Tibial nerve (tissue), 4 donors: ENCODE data around the gene IL17RE. TPM values are rescaled to one million over a fixed set of nuclear protein-coding genes. Genes with fewer than 3 reads are reported as not detected.
"Not testable (repeated sequence)": the region's sequence is repeated elsewhere in the genome, so short reads cannot be mapped to it uniquely, and the experiment has no call there.

Experiments
- DNase-seq, 2 donors: peaks; one replicate each; pipeline ENCODE4 v3.0.0-alpha.2; 2019; ENCODE audit warnings: low spot score in 2 of 2
- H3K27ac ChIP-seq, 4 donors: fragments of 200-600 bp; sonication (generic) in 3 of 4; one replicate each; pipeline ENCODE4 v1.5.1; 2017 to 2019; ENCODE audit warnings: mild to moderate bottlenecking in 1 of 4
- H3K27me3 ChIP-seq, 2 donors: fragments of 200-600 bp; sonication (generic) in 1 of 2; one replicate each; pipeline versions ENCODE4 v1.5.1 to v1.6.0; 2017 to 2019
- H3K36me3 ChIP-seq, 3 donors: fragments of 200-600 bp; sonication (generic); one replicate each; pipeline ENCODE4 v1.5.1; 2018 to 2019
- H3K4me1 ChIP-seq, 4 donors: fragments of 200-600 bp; sonication (generic) in 3 of 4; one replicate each; pipeline ENCODE4 v1.5.1; 2017 to 2019
- H3K4me3 ChIP-seq, 4 donors: fragments of 200-600 bp; sonication (generic) in 3 of 4; one replicate each; pipeline ENCODE4 v1.5.1; 2017 to 2019; ENCODE audit warnings: mild to moderate bottlenecking in 1 of 4, moderate library complexity in 1 of 4
- H3K9me3 ChIP-seq, 4 donors: fragments of 200-600 bp; sonication (generic) in 3 of 4; one replicate each; pipeline ENCODE4 v1.5.1; 2017 to 2019
- CTCF ChIP-seq, 5 experiments: fragments of 200-600 bp in 3 of 5; fragments of 450-650 bp in 2 of 5; sonication (generic) in 3 of 5; IDR thresholded peaks; one replicate each; pipeline ENCODE4 v1.5.1; 2016 to 2019; ENCODE audit warnings: antibody characterized with exemption in 5 of 5, mild to moderate bottlenecking in 3 of 5, moderate library complexity in 2 of 5
- EP300 ChIP-seq, 2 donors: sonication (generic); formaldehyde crosslinking; IDR thresholded peaks; one replicate each; pipeline ENCODE4 v1.6.1; 2017; ENCODE audit warnings: antibody characterized with exemption in 2 of 2, mild to moderate bottlenecking in 1 of 2
- POLR2A ChIP-seq, 2 donors: fragments of 450-650 bp; IDR thresholded peaks; one replicate each; pipeline ENCODE4 v1.6.1; 2017; ENCODE audit warnings: antibody characterized with exemption in 2 of 2, mild to moderate bottlenecking in 2 of 2, moderate library complexity in 2 of 2
- WGBS, 2 donors: methylation state at CpG; one replicate each; pipeline ENCODE4 v1.1.5; 2018; 5-methylcytosine and 5-hydroxymethylcytosine counted together
- total RNA-seq, 4 donors: library from RNA; depleted of rRNA; stranded (reverse); fragments of >200 nt; gene quantifications; one replicate each; pipeline ENCODE4 v1.1.0, GENCODE V29; 2016

The IL17RE gene
- total RNA-seq, 4 donors from 2014 or later: 0.59 to 10.1 (median 5.6) TPM

GRCh38 chr3:9866639-9867038, 36.0 kb upstream of the IL17RE start:
- H3K27me3 ChIP-seq: no peaks in the 10 kb centered on the region
- DNase-seq: no peak
- H3K4me1 ChIP-seq: peaks cover 0 to 40% (median 8%) of the 10 kb centered on the region in 4 donors
- 88 to 93% methylated on average over 6 to 8 of the region's 8 CpGs for WGBS, 2 donors
- TF ChIP-seq POLR2A (IDR thresholded peaks at IDR 0.05) (no peak), CTCF (IDR thresholded peaks at IDR 0.05) (no peak), EP300 (IDR thresholded peaks at IDR 0.05) (no peak)
- no peak overlapping the region for H3K4me3 ChIP-seq
- H3K9me3 ChIP-seq: no peaks in the 10 kb centered on the region
- peak overlapping the region in 2 of 4 donors; percentile 88 to 89 for H3K27ac ChIP-seq
- no peaks in the 10 kb centered on the region for H3K36me3 ChIP-seq

GRCh38 chr3:9867106-9867505, 35.5 kb upstream of the IL17RE start:
- Histone ChIP-seq H3K27ac (peak overlapping the region in 2 of 4 donors; percentile 11 to 88), H3K9me3 (no peaks in the 10 kb centered on the region), H3K4me3 (no peak overlapping the region), H3K36me3 (no peaks in the 10 kb centered on the region), H3K27me3 (no peaks in the 10 kb centered on the region), H3K4me1 (peaks cover 0 to 36% (median 8%) of the 10 kb centered on the region in 4 donors)
- no peak for DNase-seq
- WGBS, 2 donors: 88 to 93% methylated on average over 12 of the region's 12 CpGs
- TF ChIP-seq EP300 (IDR thresholded peaks at IDR 0.05) (no peak), POLR2A (IDR thresholded peaks at IDR 0.05) (no peak), CTCF (IDR thresholded peaks at IDR 0.05) (no peak)

DNA sequence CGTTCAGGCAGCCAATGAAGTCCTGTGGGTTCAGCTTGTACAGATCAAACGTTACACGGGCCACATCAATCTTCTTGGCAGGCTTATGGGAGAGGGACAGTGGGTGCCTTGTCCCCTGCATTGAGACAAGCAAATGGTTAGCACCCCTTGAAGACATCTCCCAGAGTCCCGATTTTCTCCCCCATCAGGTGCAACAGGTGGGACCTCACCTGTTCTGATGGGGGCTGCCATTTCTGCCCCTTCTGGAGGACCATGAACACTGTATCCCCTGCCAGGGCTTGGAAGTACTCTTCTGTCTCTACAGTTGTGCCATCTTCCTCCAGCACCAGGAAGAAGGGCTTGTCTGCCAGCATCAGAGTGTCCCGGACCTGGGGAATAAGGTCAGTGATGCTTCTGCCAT, 32.7 kb upstream of the IL17RE start:
- no peak overlapping the region for H3K27ac ChIP-seq
- TF ChIP-seq POLR2A (IDR thresholded peaks at IDR 0.05) (no peak), CTCF (IDR thresholded peaks at IDR 0.05) (no peak), EP300 (IDR thresholded peaks at IDR 0.05) (no peak)
- 61 to 78% methylated on average over 4 to 5 of the region's 5 CpGs for whole genome bisulfite sequencing, 2 donors

GRCh38 chr3:9870978-9871377, 31.7 kb upstream of the IL17RE start:
- no peaks in the 10 kb centered on the region for H3K36me3 ChIP-seq
- peaks cover 0 to 5% (median 0%) of the 10 kb centered on the region in 4 donors for H3K4me1 ChIP-seq
- WGBS, 2 donors: 46 to 95% methylated on average over 1 of the region's 1 CpG
- TF ChIP-seq EP300 (IDR thresholded peaks at IDR 0.05): no peak
- TF ChIP-seq CTCF (IDR thresholded peaks at IDR 0.05): no peak
- TF ChIP-seq POLR2A (IDR thresholded peaks at IDR 0.05): no peak
- H3K27me3 ChIP-seq: no peaks in the 10 kb centered on the region
- no peaks in the 10 kb centered on the region for H3K9me3 ChIP-seq
- no peak overlapping the region for H3K27ac ChIP-seq
- H3K4me3 ChIP-seq: no peak overlapping the region
- DNase-seq: no peak

More for the DNA sequence above, 32.7 kb upstream of the IL17RE start:
- peaks cover 0 to 9% (median 2%) of the 10 kb centered on the region in 4 donors for H3K4me1 ChIP-seq
- H3K36me3 ChIP-seq: no peaks in the 10 kb centered on the region
- no peaks in the 10 kb centered on the region for H3K9me3 ChIP-seq
- H3K4me3 ChIP-seq: no peak overlapping the region
- DNase-seq: no peak
- H3K27me3 ChIP-seq: no peaks in the 10 kb centered on the region

DNA sequence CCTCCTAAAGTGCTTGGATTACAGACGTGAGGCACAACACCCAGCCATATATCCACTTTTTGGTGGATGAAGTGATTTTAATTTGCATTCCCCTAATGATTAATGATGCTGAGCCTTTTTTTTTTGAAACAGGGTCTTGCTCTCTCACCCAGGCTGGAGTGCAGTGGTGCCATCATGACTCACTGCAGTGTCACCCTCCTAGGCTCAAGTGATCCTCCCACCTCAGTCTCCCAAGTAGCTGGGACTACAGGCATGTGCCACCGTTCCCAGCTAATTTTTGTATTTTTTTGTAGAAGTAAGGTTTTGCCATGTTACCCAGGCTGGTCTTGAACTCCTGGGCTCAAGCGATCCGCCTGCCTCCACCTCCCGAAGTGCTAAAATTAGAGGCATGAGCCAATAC, 30.6 kb upstream of the IL17RE start:
- H3K4me1 ChIP-seq, H3K27me3 ChIP-seq, H3K36me3 ChIP-seq, H3K27ac ChIP-seq, DNase-seq, H3K9me3 ChIP-seq, H3K4me3 ChIP-seq: not testable (repeated sequence)
- WGBS, 2 donors: 94 to 95% methylated on average over 5 of the region's 5 CpGs

DNA sequence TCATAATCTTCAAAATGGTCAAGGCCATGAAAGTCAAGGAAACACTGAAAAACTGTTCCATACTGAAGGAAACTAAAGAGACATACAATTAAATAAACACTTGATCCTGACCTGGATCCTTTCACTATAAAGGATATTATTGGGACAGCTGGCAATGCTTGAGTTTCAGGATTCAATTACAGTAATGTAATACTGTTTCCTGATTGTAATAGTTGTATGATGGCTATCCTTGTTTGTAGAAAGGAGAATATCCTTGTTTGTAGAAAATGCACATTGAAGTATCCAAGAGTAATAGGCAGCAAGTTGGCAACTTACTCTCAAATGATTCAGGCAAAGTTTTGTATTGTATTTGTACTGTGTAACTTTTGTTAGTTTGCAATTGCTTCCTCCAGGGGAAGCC, 27.2 kb upstream of the IL17RE start:
- no peaks in the 10 kb centered on the region for H3K36me3 ChIP-seq
- no peak overlapping the region for H3K4me3 ChIP-seq
- no peaks in the 10 kb centered on the region for H3K9me3 ChIP-seq
- H3K27me3 ChIP-seq: no peaks in the 10 kb centered on the region
- TF ChIP-seq EP300 (IDR thresholded peaks at IDR 0.05) (no peak), CTCF (IDR thresholded peaks at IDR 0.05) (no peak), POLR2A (IDR thresholded peaks at IDR 0.05) (no peak)
- H3K27ac ChIP-seq: peak overlapping the region in 1 of 4 donors; percentile 29
- no peak for DNase-seq
- H3K4me1 ChIP-seq: peaks cover 0 to 5% (median 0%) of the 10 kb centered on the region in 4 donors

DNA sequence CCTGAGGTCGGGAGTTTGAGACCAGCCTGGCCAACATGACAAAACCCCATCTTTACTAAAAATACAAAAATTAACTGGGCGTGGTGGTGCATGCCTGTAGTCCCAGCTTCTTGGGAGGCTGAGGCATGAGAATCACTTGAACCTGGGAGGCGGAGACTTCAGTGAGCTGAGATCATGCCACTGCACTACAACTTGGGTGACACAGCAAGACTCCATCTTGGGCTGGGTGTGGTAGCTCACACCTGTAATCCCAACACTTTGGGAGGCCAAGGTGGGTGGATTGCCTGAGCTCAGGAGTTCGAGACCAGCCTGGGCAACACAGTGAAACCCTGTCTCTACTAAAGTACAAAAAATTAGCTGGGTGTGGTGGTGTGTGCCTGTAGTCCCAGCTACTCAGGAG, 26.4 kb upstream of the IL17RE start:
- DNase-seq, H3K4me1 ChIP-seq, H3K27ac ChIP-seq, H3K36me3 ChIP-seq, H3K9me3 ChIP-seq, H3K4me3 ChIP-seq, H3K27me3 ChIP-seq: not testable (repeated sequence)
- WGBS, 2 donors: 81 to 87% methylated on average over 4 of the region's 4 CpGs
